ENCODE results near the gene ZNF485.

ZNF485 gene

GRCh38 chr10:43648095-43648397 is 41.8 kb downstream of the ZNF485 start:
- no peaks in the 10 kb centered on the region for H4K20me1 ChIP-seq (ENCODE audit: low read depth, low read length)

GRCh38 chr10:43648398-43649184 is 42.4 kb downstream of the ZNF485 start, which contains the start of gene ZNF32:
TSS of gene ZNF32 (minus strand) at chr10:43648881. CDS start at chr10:43646133, 2,748 bp downstream.
- no peak for TF ChIP-seq CTCF (IDR thresholded peaks at IDR 0.05; ENCODE audit: insufficient read depth, low read length, poor library complexity, severe bottlenecking)
- TF ChIP-seq EZH2phosphoT487 (conservative IDR thresholded peaks at IDR 0.05; ENCODE audit: low read length): no peak
- Histone ChIP-seq H2AFZ (ENCODE audit: low read depth, low read length, severe bottlenecking) (peak within 1 kb of the TSS; percentile 99), H3K4me2 (ENCODE audit: low read depth, low read length, poor library complexity, severe bottlenecking) (peak within 1 kb of the TSS; percentile 79), H3F3A (ENCODE audit: insufficient read depth) (no peaks in the 10 kb centered on the region), H3K4me3 (ENCODE audit: insufficient read depth, low read length, poor library complexity, severe bottlenecking) (peak within 1 kb of the TSS; percentile 58), H3K79me2 (ENCODE audit: insufficient read depth, low read length) (no peaks in the 10 kb centered on the region), H4K20me1 (ENCODE audit: low read depth, low read length) (no peaks in the 10 kb centered on the region), H3K9me2 (replicated peaks; ENCODE audit: insufficient read depth, low read length) (no peaks in the 10 kb centered on the region), H3K27ac (ENCODE audit: low read depth, low read length) (no peak within 1 kb of the TSS), H3K36me3 (ENCODE audit: low read length) (peaks cover 14% of the 10 kb centered on the region), H3K9ac (ENCODE audit: low read length) (peak within 1 kb of the TSS; percentile 57), H3K9me3 (ENCODE audit: insufficient read depth, low read length) (peaks cover 16% of the 10 kb centered on the region; the same call in 1 of the 2 replicates), H3K27me3 (ENCODE audit: low read length) (no peaks in the 10 kb centered on the region)

More at GRCh38 chr10:43648095-43648397, 41.8 kb downstream of the ZNF485 start:
- Histone ChIP-seq H3F3A (ENCODE audit: insufficient read depth) (no peaks in the 10 kb centered on the region), H3K4me2 (ENCODE audit: low read depth, low read length, poor library complexity, severe bottlenecking) (peak overlapping the region; percentile 79), H3K27ac (ENCODE audit: low read depth, low read length) (no peak overlapping the region), H3K9me3 (ENCODE audit: insufficient read depth, low read length) (peaks cover 21% of the 10 kb centered on the region; the same call in 1 of the 2 replicates), H3K79me2 (ENCODE audit: insufficient read depth, low read length) (no peaks in the 10 kb centered on the region), H3K9me2 (replicated peaks; ENCODE audit: insufficient read depth, low read length) (no peaks in the 10 kb centered on the region), H3K27me3 (ENCODE audit: low read length) (no peaks in the 10 kb centered on the region), H2AFZ (ENCODE audit: low read depth, low read length, severe bottlenecking) (peak overlapping the region; percentile 99), H3K4me3 (ENCODE audit: insufficient read depth, low read length, poor library complexity, severe bottlenecking) (peak overlapping the region; percentile 58), H3K9ac (ENCODE audit: low read length) (peak overlapping the region; percentile 57), H3K36me3 (ENCODE audit: low read length) (peaks cover 14% of the 10 kb centered on the region)
- TF ChIP-seq EZH2phosphoT487 (conservative IDR thresholded peaks at IDR 0.05; ENCODE audit: low read length): no peak
- TF ChIP-seq CTCF (IDR thresholded peaks at IDR 0.05; ENCODE audit: insufficient read depth, low read length, poor library complexity, severe bottlenecking): no peak

- peak overlapping the region; percentile 57 for H3K9ac ChIP-seq (ENCODE audit: low read length)
- H3F3A ChIP-seq (ENCODE audit: insufficient read depth): no peaks in the 10 kb centered on the region
- H3K27me3 ChIP-seq (ENCODE audit: low read length): no peaks in the 10 kb centered on the region
- H3K9me2 ChIP-seq (replicated peaks; ENCODE audit: insufficient read depth, low read length): no peaks in the 10 kb centered on the region
- peak overlapping the region; percentile 58 for H3K4me3 ChIP-seq (ENCODE audit: insufficient read depth, low read length, poor library complexity, severe bottlenecking)
- no peaks in the 10 kb centered on the region for H3K79me2 ChIP-seq (ENCODE audit: insufficient read depth, low read length)
- peak overlapping the region; percentile 99 for H2AFZ ChIP-seq (ENCODE audit: low read depth, low read length, severe bottlenecking)
- no peak for TF ChIP-seq CTCF (IDR thresholded peaks at IDR 0.05; ENCODE audit: insufficient read depth, low read length, poor library complexity, severe bottlenecking)
- no peak for TF ChIP-seq EZH2phosphoT487 (conservative IDR thresholded peaks at IDR 0.05; ENCODE audit: low read length)
- peaks cover 13% of the 10 kb centered on the region; the same call in 1 of the 2 replicates for H3K9me3 ChIP-seq (ENCODE audit: insufficient read depth, low read length)
- H3K4me2 ChIP-seq (ENCODE audit: low read depth, low read length, poor library complexity, severe bottlenecking): peak overlapping the region; percentile 79
- H3K27ac ChIP-seq (ENCODE audit: low read depth, low read length): no peak overlapping the region
- no peaks in the 10 kb centered on the region for H4K20me1 ChIP-seq (ENCODE audit: low read depth, low read length)
- peaks cover 10% of the 10 kb centered on the region for H3K36me3 ChIP-seq (ENCODE audit: low read length)
Measured at GRCh38 chr10:43649185-43649523, 42.9 kb downstream of the ZNF485 start.
